SK-N-SH (cell line): ENCODE measurements around the gene ATP6V0B.

Source experiments
- CTCF ChIP-seq: fragments of 200-600 bp; sonication (generic); IDR thresholded peaks from 2 replicates; pipeline ENCODE4 v1.6.1; 2017; ENCODE audit warnings: antibody characterized with exemption, mild to moderate bottlenecking, moderate library complexity
- ELF1 ChIP-seq: IDR thresholded peaks from 2 replicates; pipeline ENCODE4 v1.4.0; 2012
- EP300 ChIP-seq, 2 experiments: IDR thresholded peaks; 2 replicates each; pipeline versions ENCODE4 v1.4.0 to v1.6.1; 2012; ENCODE audit warnings: borderline replicate concordance in 1 of 2, low read depth in 1 of 2, low read length in 1 of 2
- EZH2phosphoT487 ChIP-seq: fragments of 200-600 bp; sonication (generic); IDR thresholded peaks from 2 replicates; pipeline ENCODE4 v1.6.1; 2017; ENCODE audit warnings: low read depth, mixed run types, mild to moderate bottlenecking, antibody characterized with exemption, moderate library complexity, borderline replicate concordance
- PBX3 ChIP-seq: IDR thresholded peaks from 2 replicates; pipeline ENCODE4; 2012
- TAF1 ChIP-seq: IDR thresholded peaks from 2 replicates; pipeline ENCODE4 v1.6.1; 2012; ENCODE audit warnings: low read depth, mild to moderate bottlenecking, low read length, moderate library complexity, borderline replicate concordance

- TF ChIP-seq EZH2phosphoT487 (no peak), PBX3 (no peak), CTCF (no peak), ELF1 (no peak), TAF1 (no peak), EP300 (IDR thresholded peaks at IDR 0.05; ENCODE audit: borderline replicate concordance in 1 of 2, low read depth in 1 of 2, low read length in 1 of 2) (no peak)
Measured at GRCh38 chr1:43933386-43934100, 41.2 kb upstream of the ATP6V0B start, which contains the start of gene ARTN.
